OCI-LY1 (cell line): Measurements from ENCODE around the gene TFE3.

Experiments
- H2AFZ ChIP-seq: fragments of 200-600 bp; sonication (generic), shearing (Covaris generic); 2 replicates; pipeline ENCODE4 v1.6.0; 2014; ENCODE audit warnings: antibody characterized with exemption, mild to moderate bottlenecking, low read length
- H3F3A ChIP-seq: fragments of 200-600 bp; sonication (generic), shearing (Covaris generic); 2 replicates; pipeline ENCODE4 v1.6.0; 2014; ENCODE audit warnings: mild to moderate bottlenecking, antibody characterized with exemption, low read length, moderate library complexity; ENCODE audit not compliant: insufficient read depth
- H3K27ac ChIP-seq: fragments of 200-600 bp; sonication (generic); 2 replicates; pipeline ENCODE4 v1.5.1; 2014; ENCODE audit warnings: low read length, mixed run types, mild to moderate bottlenecking, low read depth; ENCODE audit not compliant: poor library complexity, severe bottlenecking
- H3K27me3 ChIP-seq: fragments of 200-600 bp; sonication (generic); 2 replicates; pipeline ENCODE4 v1.6.0; 2014; ENCODE audit warnings: antibody characterized with exemption, mild to moderate bottlenecking, low read length, moderate library complexity; ENCODE audit not compliant: insufficient read depth
- H3K36me3 ChIP-seq: fragments of 200-600 bp; sonication (generic); 2 replicates; pipeline ENCODE4 v1.6.1; 2014; ENCODE audit warnings: mild to moderate bottlenecking, antibody characterized with exemption, low read length, moderate library complexity, mixed read lengths; ENCODE audit not compliant: insufficient read depth
- H3K4me1 ChIP-seq: fragments of 200-600 bp; sonication (generic); 2 replicates; pipeline ENCODE4 v1.5.1; 2014; ENCODE audit warnings: mild to moderate bottlenecking, low read length, moderate library complexity; ENCODE audit not compliant: insufficient read depth, severe bottlenecking
- H3K4me2 ChIP-seq: fragments of 200-600 bp; sonication (generic), shearing (Covaris generic); 2 replicates; pipeline ENCODE4 v1.6.1; 2014; ENCODE audit warnings: low read length
- H3K4me3 ChIP-seq: fragments of 200-600 bp; sonication (generic); 2 replicates; pipeline ENCODE4 v1.5.1; 2014; ENCODE audit warnings: low read length, low read depth, mild to moderate bottlenecking, mixed read lengths; ENCODE audit not compliant: poor library complexity, severe bottlenecking
- H3K79me2 ChIP-seq: fragments of 200-600 bp; shearing (Covaris generic); 2 replicates; pipeline ENCODE4 v1.6.1; 2016; ENCODE audit warnings: mixed run types, low read length, mixed read lengths; ENCODE audit not compliant: insufficient read depth
- H3K9ac ChIP-seq: fragments of 200-600 bp; sonication (generic), shearing (Covaris generic); 2 replicates; pipeline ENCODE4 v1.6.1; 2014; ENCODE audit warnings: mild to moderate bottlenecking, low read length, mixed read lengths
- H3K9me2 ChIP-seq: fragments of 200-600 bp; sonication (generic), shearing (Covaris generic); 2 replicates; pipeline ENCODE4 v1.6.1; 2014; ENCODE audit warnings: low read depth, mild to moderate bottlenecking, low read length, mixed read lengths
- H3K9me3 ChIP-seq: fragments of 200-600 bp; shearing (Covaris generic); 2 replicates; pipeline ENCODE4 v1.6.1; 2014; ENCODE audit warnings: low read length, mixed read lengths
- H4K20me1 ChIP-seq: fragments of 200-600 bp; sonication (generic), shearing (Covaris generic); 2 replicates; pipeline ENCODE4 v1.6.0; 2016; ENCODE audit warnings: mild to moderate bottlenecking, low read length; ENCODE audit not compliant: insufficient read depth
- EZH2 ChIP-seq: fragments of 200-600 bp; sonication (generic), shearing (Covaris generic); IDR thresholded peaks from 2 replicates; pipeline ENCODE4 v1.8.0; 2017; ENCODE audit warnings: borderline replicate concordance, mixed run types, mild to moderate bottlenecking, antibody characterized with exemption, low read length, moderate library complexity, mixed read lengths
- TF ChIP-seq, protein P1 (sequence below): fragments of 200-600 bp; sonication (generic), shearing (Covaris generic); IDR thresholded peaks from 2 replicates; pipeline ENCODE4 v1.5.1; 2017; ENCODE audit warnings: mild to moderate bottlenecking, antibody characterized with exemption, low read length, moderate library complexity, mixed read lengths

Gene TFE3

DNA sequence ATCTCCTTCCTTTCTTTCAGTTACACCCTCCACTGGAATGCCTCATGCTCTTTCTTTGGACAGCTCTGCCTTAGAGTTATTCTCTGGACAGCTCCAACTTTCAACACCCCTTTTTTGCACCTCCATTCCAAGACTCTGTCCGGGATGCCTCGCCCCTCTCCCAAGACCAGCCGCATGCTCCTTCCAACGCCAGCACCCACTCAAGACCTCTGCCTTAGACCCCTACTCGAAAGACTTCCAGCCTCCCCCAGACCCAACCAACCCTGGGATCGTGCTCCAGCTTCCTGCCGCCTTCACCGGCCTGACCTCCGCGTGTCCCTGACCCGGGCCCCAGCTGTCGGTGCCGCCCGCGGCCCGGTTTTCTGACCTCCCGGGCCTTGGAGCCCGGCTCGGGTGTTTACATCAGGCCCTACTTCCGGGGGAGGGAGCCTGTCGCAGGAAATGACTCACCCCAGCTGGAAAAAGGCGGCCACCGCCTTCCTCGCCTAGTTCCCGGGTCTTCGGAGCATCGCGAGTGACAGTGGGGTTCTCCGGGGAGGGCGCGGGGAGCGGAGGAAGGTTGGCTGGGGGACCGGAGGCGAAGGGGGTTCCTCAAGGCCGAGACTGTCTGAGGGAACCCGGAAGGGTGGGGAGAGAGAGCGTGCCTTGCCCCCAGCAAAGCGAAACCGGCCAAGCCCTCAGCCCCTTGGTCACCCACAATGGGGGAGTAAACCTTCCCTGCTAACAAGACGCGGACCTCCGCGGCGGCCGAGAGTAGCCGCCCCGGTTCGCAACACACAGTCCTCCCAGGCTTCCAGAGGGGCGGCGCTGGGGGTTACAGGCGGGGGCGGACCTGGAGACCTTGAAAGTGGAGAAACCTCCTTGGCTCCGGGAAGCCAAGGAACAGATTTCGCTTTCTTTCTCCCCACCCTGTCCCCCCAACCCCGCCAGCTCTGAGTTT, 36.6 kb upstream of the TFE3 start, which contains the start of gene WDR45:
Gene WDR45, minus strand, starts transcription at position 399 of the 940 bp plus-strand sequence. CDS start 1,792 bp downstream, outside the sequence.
- H2AFZ ChIP-seq, result no peak within 1 kb of the TSS
- H3K27ac ChIP-seq, result peak within 1 kb of the TSS; percentile 73

DNA sequence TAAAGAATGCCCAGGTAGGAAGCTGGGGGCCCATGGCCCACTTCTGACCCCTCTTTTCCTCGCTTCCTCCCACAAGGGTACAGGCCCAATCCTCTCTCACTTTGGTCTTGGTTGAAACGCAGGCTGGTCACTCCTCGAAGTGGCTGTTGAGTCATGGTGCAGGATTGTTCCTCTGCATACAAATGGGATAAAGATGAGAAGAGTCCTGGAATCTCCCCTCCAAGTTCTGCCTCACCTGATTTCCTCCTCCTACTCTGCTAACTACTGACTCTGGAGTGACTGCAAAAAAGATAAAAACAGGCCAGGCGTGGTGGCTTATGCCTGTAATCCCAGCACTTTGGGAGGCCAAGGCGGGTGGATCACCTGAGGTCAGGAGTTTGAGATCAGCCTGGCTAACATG, 34.8 kb upstream of the TFE3 start:
- H3K27me3 ChIP-seq, result no peaks in the 10 kb centered on the region
- H3K36me3 ChIP-seq, result peaks cover 6% of the 10 kb centered on the region; the same call in 1 of the 2 replicates
- no peaks in the 10 kb centered on the region for H4K20me1 ChIP-seq
- H3K4me1 ChIP-seq, result peaks cover 20% of the 10 kb centered on the region
- no peaks in the 10 kb centered on the region for H3K9me2 ChIP-seq
- TF ChIP-seq, protein P1, sequence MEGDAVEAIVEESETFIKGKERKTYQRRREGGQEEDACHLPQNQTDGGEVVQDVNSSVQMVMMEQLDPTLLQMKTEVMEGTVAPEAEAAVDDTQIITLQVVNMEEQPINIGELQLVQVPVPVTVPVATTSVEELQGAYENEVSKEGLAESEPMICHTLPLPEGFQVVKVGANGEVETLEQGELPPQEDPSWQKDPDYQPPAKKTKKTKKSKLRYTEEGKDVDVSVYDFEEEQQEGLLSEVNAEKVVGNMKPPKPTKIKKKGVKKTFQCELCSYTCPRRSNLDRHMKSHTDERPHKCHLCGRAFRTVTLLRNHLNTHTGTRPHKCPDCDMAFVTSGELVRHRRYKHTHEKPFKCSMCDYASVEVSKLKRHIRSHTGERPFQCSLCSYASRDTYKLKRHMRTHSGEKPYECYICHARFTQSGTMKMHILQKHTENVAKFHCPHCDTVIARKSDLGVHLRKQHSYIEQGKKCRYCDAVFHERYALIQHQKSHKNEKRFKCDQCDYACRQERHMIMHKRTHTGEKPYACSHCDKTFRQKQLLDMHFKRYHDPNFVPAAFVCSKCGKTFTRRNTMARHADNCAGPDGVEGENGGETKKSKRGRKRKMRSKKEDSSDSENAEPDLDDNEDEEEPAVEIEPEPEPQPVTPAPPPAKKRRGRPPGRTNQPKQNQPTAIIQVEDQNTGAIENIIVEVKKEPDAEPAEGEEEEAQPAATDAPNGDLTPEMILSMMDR, result no peak
- TF ChIP-seq EZH2, result no peak
- H3K79me2 ChIP-seq, result no peaks in the 10 kb centered on the region; the same call in 1 of the 2 replicates
- no peaks in the 10 kb centered on the region for H3K9me3 ChIP-seq
- no peak overlapping the region for H2AFZ ChIP-seq
- H3K27ac ChIP-seq, result no peak overlapping the region
- no peak overlapping the region for H3K4me2 ChIP-seq
- H3K9ac ChIP-seq, result no peak overlapping the region
- H3K4me3 ChIP-seq, result no peak overlapping the region
- H3F3A ChIP-seq, result no peaks in the 10 kb centered on the region

More for the DNA sequence above, 36.6 kb upstream of the TFE3 start, which contains the start of gene WDR45:
- no peaks in the 10 kb centered on the region for H3K9me3 ChIP-seq
- H3K4me1 ChIP-seq, result peaks cover 9% of the 10 kb centered on the region
- no peaks in the 10 kb centered on the region for H3K9me2 ChIP-seq
- TF ChIP-seq, protein P1, result no peak
- no peak for TF ChIP-seq EZH2
- peak within 1 kb of the TSS; percentile 73 for H3K4me2 ChIP-seq
- peak within 1 kb of the TSS; percentile 92 for H3K9ac ChIP-seq
- no peaks in the 10 kb centered on the region for H3K79me2 ChIP-seq
- no peaks in the 10 kb centered on the region for H3K27me3 ChIP-seq
- H4K20me1 ChIP-seq, result no peaks in the 10 kb centered on the region
- H3K36me3 ChIP-seq, result peaks cover 6% of the 10 kb centered on the region; the same call in 1 of the 2 replicates
- peak within 1 kb of the TSS; percentile 87 for H3K4me3 ChIP-seq
- H3F3A ChIP-seq, result no peaks in the 10 kb centered on the region

DNA sequence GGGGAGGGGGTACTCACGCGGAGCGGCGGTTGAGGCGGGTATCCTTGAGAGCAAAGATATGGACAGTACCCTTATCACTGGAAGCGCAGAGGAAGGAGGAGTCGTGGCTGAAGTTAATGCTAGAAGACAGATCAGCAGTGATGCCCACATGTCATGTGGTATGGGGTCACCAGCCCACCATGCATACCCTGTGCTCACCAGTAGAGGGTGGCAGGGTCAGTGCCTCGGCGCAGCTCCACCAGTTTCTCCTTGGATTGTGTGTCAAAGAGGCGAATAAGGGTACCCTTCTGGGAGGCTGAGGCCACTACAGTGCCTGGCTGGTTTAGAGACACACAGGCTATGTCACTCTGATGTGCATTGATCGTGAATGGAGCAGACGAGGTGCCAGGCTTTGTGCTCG, 32.2 kb upstream of the TFE3 start:
- Histone ChIP-seq H3K36me3 (peaks cover 8% of the 10 kb centered on the region; the same call in 1 of the 2 replicates), H3K9me3 (no peaks in the 10 kb centered on the region)
- TF ChIP-seq, protein P1, result no peak
- TF ChIP-seq EZH2, result no peak

More for the DNA sequence above, 32.2 kb upstream of the TFE3 start:
- no peak overlapping the region for H2AFZ ChIP-seq
- H3K9me2 ChIP-seq, result no peaks in the 10 kb centered on the region
- H4K20me1 ChIP-seq, result no peaks in the 10 kb centered on the region
- no peaks in the 10 kb centered on the region for H3K27me3 ChIP-seq
- H3K4me1 ChIP-seq, result peaks cover 26% of the 10 kb centered on the region
- H3K4me2 ChIP-seq, result no peak overlapping the region
- no peak overlapping the region for H3K9ac ChIP-seq
- H3K79me2 ChIP-seq, result no peaks in the 10 kb centered on the region; the same call in 1 of the 2 replicates
- H3K4me3 ChIP-seq, result no peak overlapping the region
- no peaks in the 10 kb centered on the region for H3F3A ChIP-seq
- no peak overlapping the region for H3K27ac ChIP-seq
